Esophagus muscularis mucosa (tissue), 3 donors: ENCODE data around the gene NLRP7.

Experiments used
- POLR2A ChIP-seq: fragments of 450-650 bp; IDR thresholded peaks from one replicate; pipeline ENCODE4 v1.6.1; 2017; ENCODE audit warnings: antibody characterized with exemption, moderate library complexity, mild to moderate bottlenecking, low read depth
- TF ChIP-seq, protein P1 (sequence below), 3 experiments: fragments of 200-600 bp in 2 of 3; fragments of 450-650 bp in 1 of 3; sonication (generic) in 2 of 3; IDR thresholded peaks; one replicate each; pipeline ENCODE4 v1.5.1; 2017 to 2019; ENCODE audit warnings: antibody characterized with exemption in 3 of 3, mild to moderate bottlenecking in 2 of 3, moderate library complexity in 1 of 3

DNA sequence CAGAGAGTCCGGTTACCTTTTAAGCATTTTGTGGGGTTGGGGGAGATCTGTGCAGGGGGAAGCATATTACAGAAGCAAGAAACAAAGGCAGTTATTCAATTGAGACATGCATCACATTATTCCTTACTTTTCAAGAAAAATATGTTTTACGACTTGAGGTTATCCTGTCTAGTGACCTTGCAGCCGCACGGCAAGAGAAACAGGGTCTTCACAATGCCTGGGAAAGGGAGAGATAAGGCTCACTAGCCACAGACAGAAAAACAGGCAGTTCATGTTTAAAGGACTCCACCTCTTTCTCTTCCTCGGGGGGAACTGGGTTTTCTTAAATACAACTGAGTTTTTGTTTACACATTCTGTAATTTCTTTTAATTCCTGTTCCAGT is 41.9 kb downstream of the NLRP7 start:
- TF ChIP-seq, protein P1, sequence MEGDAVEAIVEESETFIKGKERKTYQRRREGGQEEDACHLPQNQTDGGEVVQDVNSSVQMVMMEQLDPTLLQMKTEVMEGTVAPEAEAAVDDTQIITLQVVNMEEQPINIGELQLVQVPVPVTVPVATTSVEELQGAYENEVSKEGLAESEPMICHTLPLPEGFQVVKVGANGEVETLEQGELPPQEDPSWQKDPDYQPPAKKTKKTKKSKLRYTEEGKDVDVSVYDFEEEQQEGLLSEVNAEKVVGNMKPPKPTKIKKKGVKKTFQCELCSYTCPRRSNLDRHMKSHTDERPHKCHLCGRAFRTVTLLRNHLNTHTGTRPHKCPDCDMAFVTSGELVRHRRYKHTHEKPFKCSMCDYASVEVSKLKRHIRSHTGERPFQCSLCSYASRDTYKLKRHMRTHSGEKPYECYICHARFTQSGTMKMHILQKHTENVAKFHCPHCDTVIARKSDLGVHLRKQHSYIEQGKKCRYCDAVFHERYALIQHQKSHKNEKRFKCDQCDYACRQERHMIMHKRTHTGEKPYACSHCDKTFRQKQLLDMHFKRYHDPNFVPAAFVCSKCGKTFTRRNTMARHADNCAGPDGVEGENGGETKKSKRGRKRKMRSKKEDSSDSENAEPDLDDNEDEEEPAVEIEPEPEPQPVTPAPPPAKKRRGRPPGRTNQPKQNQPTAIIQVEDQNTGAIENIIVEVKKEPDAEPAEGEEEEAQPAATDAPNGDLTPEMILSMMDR (IDR thresholded peaks at IDR 0.05), result no peak
- TF ChIP-seq POLR2A, result no peak
